ENCODE measurements around the gene CDK5R1.

The CDK5R1 gene

GRCh38 chr17:32453370-32453769 is 33.4 kb upstream of the CDK5R1 start:
- DNase-seq (ENCODE audit: low read depth), result no peak
- no peak for TF ChIP-seq CTCF (IDR thresholded peaks at IDR 0.05; ENCODE audit: low read depth, low read length)
- no peak for TF ChIP-seq MYC (IDR thresholded peaks at IDR 0.05; ENCODE audit: low read depth, low read length)
- no peak for TF ChIP-seq MAX (IDR thresholded peaks at IDR 0.05; ENCODE audit: low read depth, low read length)
- TF ChIP-seq POLR2A (IDR thresholded peaks at IDR 0.05; ENCODE audit: extremely low read depth, insufficient read length), result no peak
- no peak overlapping the region for H3K4me3 ChIP-seq (ENCODE audit: low read depth, low read length)

- no peak for DNase-seq (ENCODE audit: low read depth)
- no peak overlapping the region for H3K4me3 ChIP-seq (ENCODE audit: low read depth, low read length)
- TF ChIP-seq MYC (IDR thresholded peaks at IDR 0.05; ENCODE audit: low read depth, low read length) (no peak), MAX (IDR thresholded peaks at IDR 0.05; ENCODE audit: low read depth, low read length) (no peak), CTCF (IDR thresholded peaks at IDR 0.05; ENCODE audit: low read depth, low read length) (no peak), POLR2A (IDR thresholded peaks at IDR 0.05; ENCODE audit: extremely low read depth, insufficient read length) (no peak)
Observed at GRCh38 chr17:32458371-32458770, 28.4 kb upstream of the CDK5R1 start.

GRCh38 chr17:32460054-32460453 is 26.7 kb upstream of the CDK5R1 start:
- no peak overlapping the region for H3K4me3 ChIP-seq (ENCODE audit: low read depth, low read length)
- no peak for TF ChIP-seq POLR2A (IDR thresholded peaks at IDR 0.05; ENCODE audit: extremely low read depth, insufficient read length)
- no peak for TF ChIP-seq MYC (IDR thresholded peaks at IDR 0.05; ENCODE audit: low read depth, low read length)
- TF ChIP-seq MAX (IDR thresholded peaks at IDR 0.05; ENCODE audit: low read depth, low read length), result no peak
- no peak for TF ChIP-seq CTCF (IDR thresholded peaks at IDR 0.05; ENCODE audit: low read depth, low read length)
- no peak for DNase-seq (ENCODE audit: low read depth)

GRCh38 chr17:32461498-32461852 is 25.3 kb upstream of the CDK5R1 start:
- DNase-seq (ENCODE audit: low read depth), result no peak
- TF ChIP-seq MYC (IDR thresholded peaks at IDR 0.05; ENCODE audit: low read depth, low read length), result no peak
- no peak for TF ChIP-seq MAX (IDR thresholded peaks at IDR 0.05; ENCODE audit: low read depth, low read length)
- TF ChIP-seq POLR2A (IDR thresholded peaks at IDR 0.05; ENCODE audit: extremely low read depth, insufficient read length), result no peak
- TF ChIP-seq CTCF (IDR thresholded peaks at IDR 0.05; ENCODE audit: low read depth, low read length), result no peak
- H3K4me3 ChIP-seq (ENCODE audit: low read depth, low read length), result no peak overlapping the region

GRCh38 chr17:32461853-32462617 is 24.8 kb upstream of the CDK5R1 start:
- no peak overlapping the region for H3K4me3 ChIP-seq (ENCODE audit: low read depth, low read length)
- DNase-seq (ENCODE audit: low read depth), result peak; percentile 75
- TF ChIP-seq MYC (IDR thresholded peaks at IDR 0.05; ENCODE audit: low read depth, low read length) (no peak), MAX (IDR thresholded peaks at IDR 0.05; ENCODE audit: low read depth, low read length) (no peak), POLR2A (IDR thresholded peaks at IDR 0.05; ENCODE audit: extremely low read depth, insufficient read length) (no peak), CTCF (IDR thresholded peaks at IDR 0.05; ENCODE audit: low read depth, low read length) (peak; percentile 79)
